ENCODE data around the gene GAB4. TPM values are rescaled to one million over a fixed set of nuclear protein-coding genes. Genes with fewer than 3 reads are reported as not detected.

GAB4 gene
- total and polyA plus RNA-seq, 2 of the 4 experiments (the other 2 are of a cell fraction): not detected

DNA sequence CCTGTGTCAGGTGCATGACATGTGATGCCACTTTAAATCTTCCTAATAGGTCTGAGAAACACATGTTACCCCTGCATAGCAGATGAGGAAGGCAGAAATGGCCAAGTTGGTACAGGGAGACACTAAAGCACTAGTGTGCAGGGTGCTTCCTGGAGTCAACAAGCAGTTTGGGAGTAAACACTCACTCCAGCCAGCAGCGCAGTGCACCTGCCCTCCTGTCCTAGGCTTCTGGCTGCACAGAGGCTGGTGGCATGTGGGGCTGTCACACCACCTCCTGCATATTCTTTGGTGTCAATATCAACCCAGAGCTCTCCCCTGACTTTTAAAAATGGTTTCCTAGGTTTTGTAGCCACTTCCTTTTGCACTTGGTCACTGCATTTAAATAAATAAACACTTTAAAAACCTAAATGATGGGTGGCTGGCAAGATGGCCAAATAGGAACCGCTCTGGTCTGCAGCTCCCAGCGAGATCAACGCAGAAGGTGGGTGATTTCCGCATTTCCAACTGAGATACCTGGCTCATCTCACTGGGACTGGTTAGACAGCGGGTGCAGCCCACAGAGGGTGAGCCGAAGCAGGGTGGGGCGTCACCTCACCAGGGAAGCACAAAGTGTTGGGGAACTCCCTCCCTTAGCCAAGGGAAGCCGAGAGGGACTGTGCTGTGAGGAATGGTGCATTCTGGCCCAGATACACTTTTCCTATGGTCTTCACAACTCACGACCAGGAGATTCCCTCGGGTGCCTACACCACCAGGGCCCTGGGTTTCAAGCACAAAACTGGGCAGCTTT lies 33.5 kb downstream of the GAB4 start:
- ATAC-seq (ENCODE audit: low read depth) (no peak), DNase-seq (no peak)
- H3K4ac ChIP-seq (ENCODE audit: low read depth, low read length): no peak overlapping the region
- H3K14ac ChIP-seq (replicated peaks; ENCODE audit: low read depth, low read length): no peak overlapping the region
- H2AK5ac ChIP-seq (ENCODE audit: low read depth, low read length): no peak overlapping the region
- no peak overlapping the region for H2BK5ac ChIP-seq (ENCODE audit: low read depth, low read length, poor library complexity, severe bottlenecking)
- no peak overlapping the region for H2AK9ac ChIP-seq (replicated peaks; ENCODE audit: low read depth, low read length, poor library complexity)
- H4K20me1 ChIP-seq (ENCODE audit: insufficient read depth, low read length): no peaks in the 10 kb centered on the region
- no peak overlapping the region for H3K56ac ChIP-seq (ENCODE audit: extremely low read depth, insufficient read depth, low read length)
- H4K5ac ChIP-seq (ENCODE audit: low read depth, low read length): no peak overlapping the region
- H3K9me3 ChIP-seq (ENCODE audit: control insufficient read depth, insufficient read depth, low read length): peaks cover 7% of the 10 kb centered on the region; the same call in 1 of the 2 replicates
- H3K79me1 ChIP-seq (ENCODE audit: low read depth in 1 of 2, low read length in 2 of 2): no peaks in the 10 kb centered on the region
- H3K4me1 ChIP-seq (ENCODE audit: control insufficient read depth, insufficient read depth, low read length): no peaks in the 10 kb centered on the region
- dilution Hi-C loops (cut with HindIII; ENCODE audit: low sequenced_read_pairs, unreplicated experiment): no loop called here
- no CpG with 5 or more reads among the region's 11 CpGs for WGBS, 2 experiments (ENCODE audit: extremely low coverage in 2 of 2, insufficient read length in 1 of 2)
- no peak overlapping the region for H2AFZ ChIP-seq (replicated peaks; ENCODE audit: low read length, poor library complexity)
- H3K4me2 ChIP-seq (ENCODE audit: low read depth, low read length): no peak overlapping the region
- POLR2A ChIA-PET (ENCODE audit: unreplicated experiment): no interaction called here
- in situ Hi-C loops (cut with MboI; ENCODE audit: low sequenced_read_pairs): no loop called here
- no peak overlapping the region for H3K18ac ChIP-seq (ENCODE audit: low read depth, low read length)
- CTCF ChIA-PET: no interaction called here
- H3K9ac ChIP-seq (ENCODE audit: low read depth, low read length): no peak overlapping the region
- TF ChIP-seq CEBPB (IDR thresholded peaks at IDR 0.05; ENCODE audit: low read depth, low read length) (no peak), FOS (IDR thresholded peaks at IDR 0.05; ENCODE audit: low read depth, low read length) (no peak), MAZ (IDR thresholded peaks at IDR 0.05; ENCODE audit: borderline replicate concordance, low read depth, low read length) (no peak), POLR2A (IDR thresholded peaks at IDR 0.05; ENCODE audit: low read depth, low read length) (no peak), CHD1 (IDR thresholded peaks at IDR 0.05; ENCODE audit: low read depth, low read length) (no peak), RAD21 (IDR thresholded peaks at IDR 0.05; ENCODE audit: low read length) (no peak), MAFK (IDR thresholded peaks at IDR 0.05; ENCODE audit: low read depth, low read length) (no peak), SMC3 (IDR thresholded peaks at IDR 0.05; ENCODE audit: low read depth, low read length) (no peak), MXI1 (IDR thresholded peaks at IDR 0.05; ENCODE audit: borderline replicate concordance, low read depth, low read length) (no peak), RCOR1 (IDR thresholded peaks at IDR 0.05; ENCODE audit: insufficient replicate concordance, low read length) (no peak), BHLHE40 (IDR thresholded peaks at IDR 0.05; ENCODE audit: low read depth, low read length) (no peak), NFE2L2 (IDR thresholded peaks at IDR 0.05; ENCODE audit: low read depth, low read length) (no peak)
- TF ChIP-seq, protein P1, sequence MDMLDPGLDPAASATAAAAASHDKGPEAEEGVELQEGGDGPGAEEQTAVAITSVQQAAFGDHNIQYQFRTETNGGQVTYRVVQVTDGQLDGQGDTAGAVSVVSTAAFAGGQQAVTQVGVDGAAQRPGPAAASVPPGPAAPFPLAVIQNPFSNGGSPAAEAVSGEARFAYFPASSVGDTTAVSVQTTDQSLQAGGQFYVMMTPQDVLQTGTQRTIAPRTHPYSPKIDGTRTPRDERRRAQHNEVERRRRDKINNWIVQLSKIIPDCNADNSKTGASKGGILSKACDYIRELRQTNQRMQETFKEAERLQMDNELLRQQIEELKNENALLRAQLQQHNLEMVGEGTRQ (IDR thresholded peaks at IDR 0.05; ENCODE audit: low read depth, low read length): no peak
- TF ChIP-seq, protein P2, sequence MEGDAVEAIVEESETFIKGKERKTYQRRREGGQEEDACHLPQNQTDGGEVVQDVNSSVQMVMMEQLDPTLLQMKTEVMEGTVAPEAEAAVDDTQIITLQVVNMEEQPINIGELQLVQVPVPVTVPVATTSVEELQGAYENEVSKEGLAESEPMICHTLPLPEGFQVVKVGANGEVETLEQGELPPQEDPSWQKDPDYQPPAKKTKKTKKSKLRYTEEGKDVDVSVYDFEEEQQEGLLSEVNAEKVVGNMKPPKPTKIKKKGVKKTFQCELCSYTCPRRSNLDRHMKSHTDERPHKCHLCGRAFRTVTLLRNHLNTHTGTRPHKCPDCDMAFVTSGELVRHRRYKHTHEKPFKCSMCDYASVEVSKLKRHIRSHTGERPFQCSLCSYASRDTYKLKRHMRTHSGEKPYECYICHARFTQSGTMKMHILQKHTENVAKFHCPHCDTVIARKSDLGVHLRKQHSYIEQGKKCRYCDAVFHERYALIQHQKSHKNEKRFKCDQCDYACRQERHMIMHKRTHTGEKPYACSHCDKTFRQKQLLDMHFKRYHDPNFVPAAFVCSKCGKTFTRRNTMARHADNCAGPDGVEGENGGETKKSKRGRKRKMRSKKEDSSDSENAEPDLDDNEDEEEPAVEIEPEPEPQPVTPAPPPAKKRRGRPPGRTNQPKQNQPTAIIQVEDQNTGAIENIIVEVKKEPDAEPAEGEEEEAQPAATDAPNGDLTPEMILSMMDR (conservative IDR thresholded peaks at IDR 0.05; ENCODE audit: low read depth, low read length): no peak
- TF ChIP-seq, protein P3, sequence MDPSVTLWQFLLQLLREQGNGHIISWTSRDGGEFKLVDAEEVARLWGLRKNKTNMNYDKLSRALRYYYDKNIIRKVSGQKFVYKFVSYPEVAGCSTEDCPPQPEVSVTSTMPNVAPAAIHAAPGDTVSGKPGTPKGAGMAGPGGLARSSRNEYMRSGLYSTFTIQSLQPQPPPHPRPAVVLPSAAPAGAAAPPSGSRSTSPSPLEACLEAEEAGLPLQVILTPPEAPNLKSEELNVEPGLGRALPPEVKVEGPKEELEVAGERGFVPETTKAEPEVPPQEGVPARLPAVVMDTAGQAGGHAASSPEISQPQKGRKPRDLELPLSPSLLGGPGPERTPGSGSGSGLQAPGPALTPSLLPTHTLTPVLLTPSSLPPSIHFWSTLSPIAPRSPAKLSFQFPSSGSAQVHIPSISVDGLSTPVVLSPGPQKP (IDR thresholded peaks at IDR 0.05; ENCODE audit: borderline replicate concordance, low read depth, low read length): no peak
- H3K36me3 ChIP-seq (ENCODE audit: control insufficient read depth, insufficient read depth, low read length): no peaks in the 10 kb centered on the region
- no peaks in the 10 kb centered on the region for H3K27me3 ChIP-seq (ENCODE audit: control insufficient read depth, insufficient read depth, low read length)
- no peak overlapping the region for H4K8ac ChIP-seq (ENCODE audit: low read depth in 2 of 2, low read length in 2 of 2)
- no peaks in the 10 kb centered on the region for H3K9me1 ChIP-seq (ENCODE audit: insufficient read depth, low read length)
- no peak overlapping the region for H2BK15ac ChIP-seq (ENCODE audit: low read depth, low read length)
- H2BK20ac ChIP-seq (ENCODE audit: low read depth, low read length): no peak overlapping the region
- no TSS peak for BruUV-seq (replicated peaks)
- intact Hi-C loops (cut with micrococcal nuclease): no loop called here
- no peak overlapping the region for H3K23ac ChIP-seq (ENCODE audit: low read depth, low read length)
- H3K27ac ChIP-seq (ENCODE audit: insufficient read depth, low read length): no peak overlapping the region
- H2BK120ac ChIP-seq (ENCODE audit: low read depth, low read length): no peak overlapping the region
- H3K4me3 ChIP-seq (ENCODE audit: insufficient read depth, low read depth, low read length): no peak overlapping the region
- H4K91ac ChIP-seq (ENCODE audit: insufficient read depth, low read depth, low read length): no peak overlapping the region

Data from IMR-90 (cell line).